ENCODE results near the gene RNLS.

The RNLS gene

DNA sequence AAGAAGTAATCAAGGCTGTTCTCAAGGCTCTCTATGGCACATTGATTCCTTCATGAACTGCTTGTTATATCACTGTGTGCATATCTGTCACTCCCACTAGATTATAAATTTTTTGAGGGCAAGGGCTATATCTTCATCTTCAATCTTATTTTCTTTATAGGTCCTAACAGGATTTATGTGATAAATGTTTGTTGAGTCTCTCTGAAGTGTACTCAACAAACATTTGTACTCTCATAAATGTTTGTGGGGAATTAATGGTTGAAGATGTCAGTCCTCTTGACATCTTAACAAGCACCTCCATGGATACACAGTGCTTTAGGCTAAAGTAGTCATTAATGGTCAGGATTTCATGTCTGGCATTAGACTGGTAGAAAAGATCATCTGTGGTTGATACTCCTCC is 143.2 kb downstream of the RNLS start:
- DNase-seq (ENCODE audit: low read depth) = no peak
- no peak overlapping the region for H3K4me3 ChIP-seq (ENCODE audit: control insufficient read depth, low read depth, low read length)
- TF ChIP-seq, protein P1, sequence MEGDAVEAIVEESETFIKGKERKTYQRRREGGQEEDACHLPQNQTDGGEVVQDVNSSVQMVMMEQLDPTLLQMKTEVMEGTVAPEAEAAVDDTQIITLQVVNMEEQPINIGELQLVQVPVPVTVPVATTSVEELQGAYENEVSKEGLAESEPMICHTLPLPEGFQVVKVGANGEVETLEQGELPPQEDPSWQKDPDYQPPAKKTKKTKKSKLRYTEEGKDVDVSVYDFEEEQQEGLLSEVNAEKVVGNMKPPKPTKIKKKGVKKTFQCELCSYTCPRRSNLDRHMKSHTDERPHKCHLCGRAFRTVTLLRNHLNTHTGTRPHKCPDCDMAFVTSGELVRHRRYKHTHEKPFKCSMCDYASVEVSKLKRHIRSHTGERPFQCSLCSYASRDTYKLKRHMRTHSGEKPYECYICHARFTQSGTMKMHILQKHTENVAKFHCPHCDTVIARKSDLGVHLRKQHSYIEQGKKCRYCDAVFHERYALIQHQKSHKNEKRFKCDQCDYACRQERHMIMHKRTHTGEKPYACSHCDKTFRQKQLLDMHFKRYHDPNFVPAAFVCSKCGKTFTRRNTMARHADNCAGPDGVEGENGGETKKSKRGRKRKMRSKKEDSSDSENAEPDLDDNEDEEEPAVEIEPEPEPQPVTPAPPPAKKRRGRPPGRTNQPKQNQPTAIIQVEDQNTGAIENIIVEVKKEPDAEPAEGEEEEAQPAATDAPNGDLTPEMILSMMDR (IDR thresholded peaks at IDR 0.05; ENCODE audit: control insufficient read depth, insufficient read depth, low read depth, low read length, missing control alignments) = no peak

DNA sequence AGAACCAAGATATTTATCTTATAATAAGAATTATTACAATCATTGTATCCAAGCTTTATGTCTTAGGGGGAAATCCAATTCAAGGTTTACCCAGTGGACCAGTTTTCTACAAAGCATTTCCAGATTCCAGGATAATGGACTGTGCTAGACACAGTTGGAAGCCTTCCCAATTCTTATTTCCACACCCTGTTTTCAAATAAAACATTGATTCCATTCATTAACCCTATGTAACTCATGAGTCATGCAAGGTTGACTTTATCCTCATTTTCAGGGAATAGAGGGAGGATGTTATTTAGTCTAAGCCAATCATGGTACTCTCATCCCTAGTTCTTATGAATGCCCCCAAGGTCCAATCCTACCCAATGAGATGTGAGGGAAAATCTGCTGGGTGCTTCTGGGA is 145.7 kb downstream of the RNLS start:
- no peak for DNase-seq (ENCODE audit: low read depth)
- no peak overlapping the region for H3K4me3 ChIP-seq (ENCODE audit: control insufficient read depth, low read depth, low read length)
- TF ChIP-seq, protein P1 (IDR thresholded peaks at IDR 0.05; ENCODE audit: control insufficient read depth, insufficient read depth, low read depth, low read length, missing control alignments) = no peak

DNA sequence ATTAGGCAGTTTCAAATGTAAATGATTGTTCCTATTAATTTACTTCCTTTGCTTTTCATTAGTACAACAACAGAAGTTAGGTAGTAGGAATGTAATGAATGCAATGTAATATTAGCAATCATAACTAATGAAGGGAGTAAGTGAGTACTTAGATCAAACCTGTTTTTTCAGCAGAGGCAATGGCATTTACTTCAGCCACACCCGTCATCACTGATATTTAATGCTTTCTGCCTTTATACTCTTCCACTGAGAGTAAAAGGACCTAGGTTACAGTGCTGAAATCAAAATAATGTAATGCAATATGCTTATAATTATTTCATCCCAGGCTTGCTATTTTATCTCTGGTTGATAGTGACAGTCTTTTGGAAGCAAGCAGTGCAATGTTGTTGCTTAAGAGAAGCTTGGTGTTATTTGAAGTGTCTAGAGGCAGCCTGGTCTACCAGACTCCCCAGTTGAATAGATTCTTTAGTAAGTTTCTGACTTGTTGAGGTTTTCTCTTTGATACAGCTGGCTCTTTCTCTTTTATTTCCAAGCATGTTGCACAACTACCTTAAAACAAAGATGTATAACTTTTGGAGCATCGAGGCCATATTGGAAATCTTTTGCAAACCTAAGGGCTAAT is 149.4 kb downstream of the RNLS start:
- DNase-seq (ENCODE audit: low read depth) = no peak

DNA sequence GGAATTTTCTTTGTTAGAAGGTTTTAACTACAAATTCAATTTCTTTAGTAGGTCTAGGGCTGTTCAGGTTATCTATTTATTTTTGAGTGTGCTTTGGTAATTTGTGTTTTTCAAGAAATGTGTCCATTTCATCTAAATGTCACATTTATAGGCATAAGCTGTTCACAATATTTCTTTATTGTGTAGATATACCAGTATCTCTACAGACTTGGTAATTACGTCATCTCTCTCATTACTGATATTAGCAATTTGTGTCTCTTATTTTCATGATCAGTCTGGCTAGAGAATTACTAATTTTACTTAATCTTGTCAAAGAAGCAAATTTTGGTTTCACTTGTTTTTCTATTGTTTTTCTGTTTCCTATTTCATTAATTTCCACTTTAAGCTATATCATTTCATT is 152.0 kb downstream of the RNLS start:
- TF ChIP-seq, protein P1 (IDR thresholded peaks at IDR 0.05; ENCODE audit: control insufficient read depth, insufficient read depth, low read depth, low read length, missing control alignments) = no peak
- DNase-seq (ENCODE audit: low read depth) = no peak
- no peak overlapping the region for H3K4me3 ChIP-seq (ENCODE audit: control insufficient read depth, low read depth, low read length)

More for the DNA sequence above, 149.4 kb downstream of the RNLS start:
- no peak overlapping the region for H3K4me3 ChIP-seq (ENCODE audit: control insufficient read depth, low read depth, low read length)
- TF ChIP-seq, protein P1 (IDR thresholded peaks at IDR 0.05; ENCODE audit: control insufficient read depth, insufficient read depth, low read depth, low read length, missing control alignments) = no peak

DNA sequence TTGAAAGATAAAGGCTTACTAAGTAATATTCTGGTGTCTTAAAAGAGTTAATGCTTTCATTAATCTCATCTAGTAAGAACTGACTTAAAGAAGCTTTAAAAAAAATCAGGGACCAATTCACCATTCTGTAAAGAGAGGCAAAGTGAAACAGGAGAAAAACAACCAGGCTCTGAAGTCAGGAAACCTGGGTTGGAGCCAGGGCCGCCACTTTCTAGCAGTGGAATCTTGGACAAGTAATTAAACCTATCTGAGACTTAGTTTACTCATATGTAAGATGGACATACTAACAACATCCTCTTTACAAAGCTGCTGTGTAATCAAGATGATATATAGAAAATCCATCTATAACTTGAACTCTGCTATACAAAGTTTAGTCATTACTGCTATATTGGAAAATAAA is 154.1 kb downstream of the RNLS start:
- DNase-seq (ENCODE audit: low read depth) = no peak
- TF ChIP-seq, protein P1 (IDR thresholded peaks at IDR 0.05; ENCODE audit: control insufficient read depth, insufficient read depth, low read depth, low read length, missing control alignments) = no peak
- H3K4me3 ChIP-seq (ENCODE audit: control insufficient read depth, low read depth, low read length) = no peak overlapping the region

DNA sequence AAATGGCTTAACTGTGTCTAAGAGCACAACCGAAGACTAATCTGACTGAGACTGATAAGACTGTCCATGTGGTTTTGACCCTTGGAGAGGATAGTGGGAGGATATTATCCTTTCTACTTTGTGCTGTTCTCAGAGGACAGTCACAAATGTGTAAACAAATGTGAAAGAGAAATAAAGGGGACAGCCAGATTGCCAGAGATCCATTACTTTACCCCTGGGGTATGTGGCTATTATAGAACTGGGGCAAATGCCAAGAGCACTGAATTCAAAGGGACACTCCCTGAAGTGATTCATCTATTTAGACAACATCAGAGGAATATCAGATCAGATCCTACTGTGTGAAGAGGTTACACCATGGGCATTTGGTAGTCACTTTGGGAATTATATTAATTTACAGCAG is 154.7 kb downstream of the RNLS start:
- TF ChIP-seq, protein P1 (IDR thresholded peaks at IDR 0.05; ENCODE audit: control insufficient read depth, insufficient read depth, low read depth, low read length, missing control alignments) = no peak
- DNase-seq (ENCODE audit: low read depth) = no peak
- H3K4me3 ChIP-seq (ENCODE audit: control insufficient read depth, low read depth, low read length) = no peak overlapping the region

Measured in AG09309 (cell line).